NCI-H345 treated with DMSO at 0.1 percent for 48 hours (cell line): ENCODE results near the gene BCO1.

Source experiments
- DNase-seq: peaks from one replicate; lab custom pipeline; 2025; ENCODE audit not compliant: unreplicated experiment; lab: John Stamatoyannopoulos, UW

Gene BCO1

GRCh38 chr16:81232740-81233367, 5.6 kb upstream of the BCO1 start:
- no peak for DNase-seq

- DNase-seq = no peak
Measured at GRCh38 chr16:81237282-81237681, 1.2 kb upstream of the BCO1 start.

- DNase-seq = no peak
Measured at GRCh38 chr16:81237942-81238295, 570 bp upstream of the BCO1 start.

GRCh38 chr16:81239367-81240121, 1.1 kb downstream of the BCO1 start:
- DNase-seq = no peak

GRCh38 chr16:81241706-81242105, 3.2 kb downstream of the BCO1 start:
- DNase-seq = no peak

- DNase-seq = no peak
Measured at GRCh38 chr16:81242977-81243618, 4.6 kb downstream of the BCO1 start.

- no peak for DNase-seq
Measured at GRCh38 chr16:81243942-81244341, 5.5 kb downstream of the BCO1 start.

- DNase-seq = no peak
Measured at GRCh38 chr16:81251871-81252270, 13.4 kb downstream of the BCO1 start.

GRCh38 chr16:81253141-81253540, 14.7 kb downstream of the BCO1 start:
- DNase-seq = no peak

- no peak for DNase-seq
Measured at GRCh38 chr16:81254922-81255526, 16.5 kb downstream of the BCO1 start.

- DNase-seq = no peak
Measured at GRCh38 chr16:81259916-81260315, 21.4 kb downstream of the BCO1 start.

- DNase-seq = no peak
Measured at GRCh38 chr16:81261049-81261648, 22.7 kb downstream of the BCO1 start.

GRCh38 chr16:81263470-81264220, 25.2 kb downstream of the BCO1 start:
- no peak for DNase-seq

- DNase-seq = no peak
Measured at GRCh38 chr16:81264386-81264785, 25.9 kb downstream of the BCO1 start.

GRCh38 chr16:81265052-81265451, 26.6 kb downstream of the BCO1 start:
- no peak for DNase-seq

- DNase-seq = no peak
Measured at GRCh38 chr16:81265658-81266451, 27.4 kb downstream of the BCO1 start.

- DNase-seq = no peak
Measured at GRCh38 chr16:81266680-81267095, 28.2 kb downstream of the BCO1 start.

- DNase-seq = no peak
Measured at GRCh38 chr16:81268509-81268908, 30.0 kb downstream of the BCO1 start.

GRCh38 chr16:81273223-81273950, 34.9 kb downstream of the BCO1 start:
- no peak for DNase-seq
